Middle frontal gyrus (tissue), 1 donor: Measurements from ENCODE around the gene DRAP1.

ENCODE experiments used
- DNase-seq: peaks from one replicate; pipeline ENCODE4 v3.0.0-alpha.2; 2015; ENCODE audit warnings: low spot score; ENCODE audit errors: extremely low spot score

The DRAP1 gene, protein sequence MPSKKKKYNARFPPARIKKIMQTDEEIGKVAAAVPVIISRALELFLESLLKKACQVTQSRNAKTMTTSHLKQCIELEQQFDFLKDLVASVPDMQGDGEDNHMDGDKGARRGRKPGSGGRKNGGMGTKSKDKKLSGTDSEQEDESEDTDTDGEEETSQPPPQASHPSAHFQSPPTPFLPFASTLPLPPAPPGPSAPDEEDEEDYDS

GRCh38 chr11:65919141-65919572, at the start of gene DRAP1:
Gene DRAP1 (plus strand): TSS chr11:65919426. CDS start chr11:65919502, 76 bp downstream.
- peak; percentile 98 for DNase-seq

DNA sequence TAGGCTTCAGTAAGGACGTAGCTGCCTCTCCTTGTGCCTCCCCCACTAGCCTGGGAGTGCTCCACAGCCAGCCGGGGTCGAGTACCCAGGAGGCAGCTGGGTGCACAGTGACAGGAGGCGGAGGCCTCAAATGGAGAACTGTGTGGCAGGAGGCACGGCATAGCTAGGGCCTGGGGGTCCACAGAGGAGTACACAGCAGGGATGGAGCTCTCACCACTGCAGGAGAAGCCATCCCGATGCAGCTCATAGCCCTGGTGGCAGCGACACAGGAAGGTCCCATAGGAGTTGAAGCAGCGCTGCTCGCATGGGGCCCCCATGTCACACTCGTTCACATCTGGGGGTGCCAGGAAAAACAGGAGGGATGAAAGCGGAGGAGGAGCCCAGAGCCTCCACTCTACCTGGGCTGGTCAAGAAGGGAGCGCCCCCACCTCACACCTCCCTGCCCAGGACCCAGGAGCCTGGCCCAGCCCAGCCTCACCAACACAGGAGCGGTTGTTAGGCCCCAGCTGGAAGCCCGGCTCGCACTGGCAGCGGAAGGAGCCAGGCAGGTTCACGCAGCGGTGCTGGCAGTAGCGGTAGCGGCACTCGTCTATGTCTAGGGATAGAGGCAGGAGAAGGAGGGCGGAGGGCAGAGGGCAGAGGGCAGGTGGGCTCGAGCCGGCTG, 49.5 kb upstream of the DRAP1 start:
- no peak for DNase-seq

GRCh38 chr11:65870307-65870658, 48.9 kb upstream of the DRAP1 start:
- no peak for DNase-seq

GRCh38 chr11:65870706-65871681, 48.2 kb upstream of the DRAP1 start:
- no peak for DNase-seq

- no peak for DNase-seq
Observed at GRCh38 chr11:65871811-65872548, 47.2 kb upstream of the DRAP1 start.

DNA sequence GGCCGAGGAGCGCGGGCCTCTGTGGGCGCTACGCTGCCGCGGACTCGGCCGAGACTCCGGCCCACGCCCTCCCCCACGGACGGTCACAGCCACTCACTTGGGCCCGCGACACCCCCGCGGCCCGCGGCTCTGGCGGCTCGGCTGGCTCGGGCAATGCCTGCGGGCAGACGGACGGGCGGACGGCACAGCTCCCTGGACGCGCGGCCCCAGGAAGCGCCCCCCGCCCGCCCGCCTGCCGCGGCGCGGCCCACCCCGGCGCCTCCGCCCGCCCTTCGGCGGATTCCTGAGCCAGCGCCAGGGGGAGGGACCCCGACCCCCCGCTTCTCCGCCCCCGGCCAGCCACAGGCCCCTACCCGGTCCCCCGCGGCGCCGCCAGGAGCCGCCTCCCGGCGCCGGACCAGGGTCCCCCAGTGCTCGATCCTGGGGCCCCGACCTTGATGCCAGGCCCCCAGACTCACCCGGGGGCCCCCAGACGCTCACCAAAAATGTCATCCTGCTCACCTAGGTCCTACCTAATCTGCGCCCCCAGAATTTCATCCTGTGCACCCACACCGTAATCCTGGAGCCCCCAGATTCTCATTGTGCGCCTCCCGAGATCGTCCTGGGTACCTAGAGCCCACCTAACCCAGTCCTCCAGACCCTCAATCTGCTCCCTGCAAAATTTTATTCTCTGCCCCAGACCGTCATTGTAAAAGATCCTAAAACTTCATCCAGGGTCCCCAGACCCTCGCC, 46.5 kb upstream of the DRAP1 start, which contains the start of gene EFEMP2:
EFEMP2 (minus strand) TSS at position 215 of the 732 bp plus-strand sequence. CDS start 446 bp downstream, outside the sequence.
- DNase-seq: no peak

- DNase-seq: peak; percentile 78
Observed at GRCh38 chr11:65873318-65874156, 45.7 kb upstream of the DRAP1 start.

DNA sequence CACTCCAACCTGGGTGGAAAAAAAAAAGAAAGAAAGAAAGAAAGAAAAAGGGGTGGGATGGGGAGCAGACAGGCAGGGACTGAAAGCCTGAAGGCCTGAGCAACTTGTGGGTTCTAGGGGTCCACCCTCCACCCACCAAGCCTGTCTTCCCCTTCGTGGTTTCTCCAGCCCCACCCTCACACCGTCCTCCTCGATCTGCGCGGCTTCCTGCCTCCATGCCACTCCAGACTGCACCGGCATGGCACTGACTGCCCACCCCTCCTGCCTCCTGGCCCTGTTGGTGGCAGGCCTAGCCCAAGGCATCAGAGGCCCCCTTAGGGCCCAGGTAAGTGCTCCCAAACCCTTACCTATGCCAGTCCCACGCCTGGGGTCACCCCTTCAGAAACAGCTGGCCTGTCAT, 39.6 kb upstream of the DRAP1 start, which contains the start of gene CTSW:
CTSW (plus strand) TSS at position 221 of the 400 bp plus-strand sequence; CDS start at position 239, 18 bp downstream.
- no peak for DNase-seq

DNA sequence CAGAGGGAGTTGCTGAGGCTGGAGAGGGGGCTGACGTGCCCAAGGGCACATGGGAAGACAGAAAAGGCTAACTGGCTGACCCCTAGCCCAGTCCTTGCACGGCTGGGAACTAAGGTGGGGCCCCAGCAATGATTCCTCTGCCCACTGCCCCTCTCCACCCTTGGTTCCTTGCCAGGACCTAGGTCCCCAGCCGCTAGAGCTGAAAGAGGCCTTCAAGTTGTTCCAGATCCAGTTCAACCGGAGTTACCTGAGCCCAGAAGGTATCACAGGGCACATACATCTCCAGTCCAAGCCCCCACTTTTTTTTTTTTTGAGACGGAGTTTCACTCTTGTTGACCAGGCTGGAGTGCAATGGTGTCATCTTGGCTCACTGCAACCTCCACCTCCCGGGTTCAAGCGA, 39.2 kb upstream of the DRAP1 start:
- DNase-seq: no peak

DNA sequence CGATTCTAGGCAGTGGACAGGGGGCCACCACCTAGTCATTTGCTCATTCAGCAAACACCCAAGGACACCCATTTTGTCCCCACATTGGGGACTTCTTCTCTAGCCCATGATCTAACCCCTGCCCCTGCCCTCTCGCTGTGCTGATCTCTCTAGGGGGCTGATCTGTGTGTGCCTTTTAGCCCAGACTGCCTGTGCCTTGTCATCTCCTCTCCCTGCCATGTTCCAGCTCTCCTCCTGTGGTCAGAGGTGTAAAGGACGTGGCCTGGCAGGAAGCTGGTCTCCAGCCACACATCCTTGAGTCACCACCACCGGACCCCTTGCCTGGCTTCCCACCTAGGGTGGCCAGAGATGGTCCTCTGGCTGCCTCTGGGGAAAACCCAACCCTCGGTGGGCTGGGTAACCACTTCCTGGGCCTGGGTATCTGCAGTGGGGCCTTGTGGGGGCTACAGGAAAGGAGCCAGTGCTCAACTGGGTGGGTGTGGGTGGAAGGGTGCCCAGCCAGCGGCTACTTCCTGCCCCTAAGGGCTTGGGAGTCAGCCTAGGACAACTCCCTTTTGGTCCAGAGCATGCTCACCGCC, 38.3 kb upstream of the DRAP1 start:
- no peak for DNase-seq

GRCh38 chr11:65882120-65883057, 36.8 kb upstream of the DRAP1 start:
- DNase-seq: no peak

DNA sequence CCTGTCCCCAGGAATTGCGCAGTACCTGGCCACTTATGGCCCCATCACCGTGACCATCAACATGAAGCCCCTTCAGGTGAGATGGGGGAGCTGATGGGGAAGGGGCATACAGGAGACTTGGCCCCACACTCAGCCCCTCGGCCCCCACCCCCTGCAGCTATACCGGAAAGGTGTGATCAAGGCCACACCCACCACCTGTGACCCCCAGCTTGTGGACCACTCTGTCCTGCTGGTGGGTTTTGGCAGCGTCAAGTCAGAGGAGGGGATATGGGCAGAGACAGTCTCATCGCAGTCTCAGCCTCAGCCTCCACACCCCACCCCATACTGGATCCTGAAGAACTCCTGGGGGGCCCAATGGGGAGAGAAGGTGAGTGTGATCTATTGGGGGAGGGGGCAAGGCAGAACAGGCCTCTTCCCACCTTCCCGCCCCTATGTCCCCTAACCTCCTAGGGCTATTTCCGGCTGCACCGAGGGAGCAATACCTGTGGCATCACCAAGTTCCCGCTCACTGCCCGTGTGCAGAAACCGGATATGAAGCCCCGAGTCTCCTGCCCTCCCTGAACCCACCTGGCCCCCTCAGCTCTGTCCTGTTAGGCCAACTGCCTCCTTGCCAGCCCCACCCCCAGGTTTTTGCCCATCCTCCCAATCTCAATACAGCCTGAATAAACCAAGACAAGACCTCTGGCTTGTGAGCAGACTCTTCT, 36.0 kb upstream of the DRAP1 start:
- no peak for DNase-seq

DNA sequence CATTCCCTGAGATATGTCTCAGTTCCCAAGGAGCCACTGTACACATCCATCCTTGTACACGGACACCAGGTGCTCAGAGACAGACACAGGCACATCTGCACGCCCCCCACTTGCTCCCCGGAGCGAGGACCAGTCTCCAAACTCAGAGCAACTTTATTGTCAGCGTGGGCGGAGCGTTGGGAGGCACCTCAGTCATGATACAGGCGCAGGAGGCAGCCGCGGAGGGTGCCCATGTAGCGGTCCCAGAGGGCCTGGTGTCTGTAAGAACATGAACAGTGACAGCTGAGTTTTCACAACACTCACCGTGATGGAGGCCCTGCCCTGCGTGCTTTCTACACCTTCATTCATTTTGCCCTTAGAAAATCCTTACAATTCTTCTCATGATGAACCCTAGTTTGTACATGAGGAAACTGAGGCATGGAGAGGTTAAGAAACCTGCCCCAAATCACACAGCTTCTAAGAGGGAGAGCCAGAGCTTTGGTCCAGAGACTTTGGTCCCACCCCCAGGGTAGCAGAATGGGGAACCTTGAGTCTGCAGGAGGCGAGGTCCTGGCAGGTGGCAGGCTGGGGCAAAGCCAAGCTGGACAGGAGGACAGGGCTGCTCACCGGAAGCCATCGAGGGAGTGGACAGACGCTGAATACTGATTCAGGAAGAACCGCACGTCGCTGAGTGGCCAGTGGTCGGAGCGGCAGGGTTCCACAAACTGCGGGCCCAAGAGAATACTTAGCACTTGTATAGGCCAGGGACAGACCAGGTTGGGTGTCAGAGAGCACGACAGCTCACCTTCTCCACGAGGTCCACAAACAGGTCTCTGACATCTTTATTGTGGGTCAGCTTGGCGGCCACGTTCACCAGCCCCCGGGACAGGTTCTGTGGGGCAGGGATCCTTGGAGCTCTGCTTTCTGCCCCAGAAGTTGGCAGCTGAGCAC, 35.2 kb upstream of the DRAP1 start:
- DNase-seq: no peak

DNA sequence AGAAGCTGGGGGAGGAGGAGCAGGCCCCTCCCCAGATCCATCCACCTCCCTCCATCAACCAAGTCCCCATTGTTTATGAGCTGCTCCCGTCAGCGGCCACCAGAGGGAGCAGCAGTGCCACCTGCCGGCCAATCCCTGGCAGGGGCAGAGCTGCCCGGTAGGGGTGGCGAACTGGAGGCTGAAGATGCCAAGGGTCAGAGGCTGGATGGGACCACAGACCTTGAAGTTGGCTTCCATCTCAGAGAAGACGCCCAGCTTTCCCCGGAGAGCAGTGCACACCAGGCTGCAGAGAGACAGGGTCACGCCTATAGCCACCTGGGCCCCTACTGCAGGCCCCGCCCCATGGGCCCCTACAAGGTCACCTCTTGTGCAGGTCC, 34.5 kb upstream of the DRAP1 start:
- DNase-seq: peak; percentile 51

GRCh38 chr11:65885231-65885630, 34.0 kb upstream of the DRAP1 start:
- DNase-seq: no peak

- no peak for DNase-seq
Observed at GRCh38 chr11:65885808-65886536, 33.3 kb upstream of the DRAP1 start.
